Measurements from ENCODE around the gene FCMR.

Gene FCMR

GRCh38 chr1:206951318-206952100, 29.8 kb upstream of the FCMR start:
- in situ Hi-C loops (cut with HindIII; ENCODE audit: low sequenced_read_pairs), result no loop called here

DNA sequence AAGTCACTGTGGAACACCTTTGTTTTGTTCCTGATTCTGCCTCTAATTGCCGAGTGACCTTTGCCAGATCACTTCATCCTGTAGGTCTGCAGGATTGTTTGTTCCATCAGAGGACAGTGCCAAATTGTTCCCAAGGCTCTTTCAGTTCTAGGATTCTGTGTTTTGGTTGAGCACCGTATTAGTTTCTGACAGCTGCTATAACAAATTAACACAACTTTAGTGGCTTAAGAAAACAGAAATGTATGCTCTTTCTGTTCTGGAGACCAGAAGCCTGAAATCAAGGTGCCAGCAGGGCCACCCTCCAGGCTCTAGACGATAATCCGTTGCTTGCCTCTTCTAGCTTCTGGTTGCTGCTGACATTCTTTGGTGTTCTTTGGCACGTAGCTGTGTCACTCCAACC, 27.9 kb upstream of the FCMR start:
- in situ Hi-C loops (cut with HindIII; ENCODE audit: low sequenced_read_pairs), result no loop called here

GRCh38 chr1:206949208-206949607, 27.5 kb upstream of the FCMR start:
- in situ Hi-C loops (cut with HindIII; ENCODE audit: low sequenced_read_pairs), result no loop called here

DNA sequence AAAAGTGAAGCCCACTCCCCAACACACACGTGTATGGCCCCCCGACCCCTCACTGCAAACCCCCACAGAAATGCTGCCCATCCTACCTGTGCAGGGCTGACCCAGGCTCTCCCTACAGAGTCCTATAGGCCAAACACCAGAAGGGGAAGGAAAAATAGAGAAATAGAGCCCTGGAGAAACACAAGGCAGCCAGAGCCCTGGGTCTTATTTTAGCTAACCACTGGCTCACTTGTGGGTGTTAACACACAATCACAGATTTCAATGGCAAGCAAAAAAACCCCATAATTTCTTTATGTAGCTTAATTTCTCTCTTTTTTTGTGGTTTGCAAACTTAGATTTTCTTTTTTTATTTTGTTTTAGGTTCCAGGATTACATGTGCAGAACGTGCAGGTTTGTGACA, 25.5 kb upstream of the FCMR start:
- in situ Hi-C loops (cut with HindIII; ENCODE audit: low sequenced_read_pairs), result no loop called here

GRCh38 chr1:206946261-206946660, 24.5 kb upstream of the FCMR start, which contains the start of gene PIGR:
Gene PIGR, minus strand, starts transcription at chr1:206946466. Its CDS starts 5,935 bp downstream, at chr1:206940531.
- in situ Hi-C loops (cut with HindIII; ENCODE audit: low sequenced_read_pairs), result no loop called here

DNA sequence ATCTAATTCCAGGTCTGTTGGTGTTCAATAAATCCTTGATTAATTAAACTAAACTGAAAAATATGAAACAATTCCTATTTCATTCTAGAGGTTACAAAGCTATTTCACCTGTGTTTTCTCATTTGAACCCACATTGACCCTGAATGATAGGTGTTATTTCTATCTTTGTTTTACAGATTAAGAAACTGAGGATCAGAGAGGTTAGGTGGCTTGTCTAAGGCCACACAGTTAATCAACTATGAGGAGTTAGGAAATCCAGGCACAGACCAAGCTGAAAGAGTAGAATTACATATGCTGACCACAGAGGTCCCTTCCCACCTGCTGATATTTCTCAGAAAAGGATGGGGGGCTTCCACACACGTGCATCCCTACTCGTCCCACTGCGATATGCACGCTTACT, 24.0 kb upstream of the FCMR start:
- in situ Hi-C loops (cut with HindIII; ENCODE audit: low sequenced_read_pairs), result no loop called here

DNA sequence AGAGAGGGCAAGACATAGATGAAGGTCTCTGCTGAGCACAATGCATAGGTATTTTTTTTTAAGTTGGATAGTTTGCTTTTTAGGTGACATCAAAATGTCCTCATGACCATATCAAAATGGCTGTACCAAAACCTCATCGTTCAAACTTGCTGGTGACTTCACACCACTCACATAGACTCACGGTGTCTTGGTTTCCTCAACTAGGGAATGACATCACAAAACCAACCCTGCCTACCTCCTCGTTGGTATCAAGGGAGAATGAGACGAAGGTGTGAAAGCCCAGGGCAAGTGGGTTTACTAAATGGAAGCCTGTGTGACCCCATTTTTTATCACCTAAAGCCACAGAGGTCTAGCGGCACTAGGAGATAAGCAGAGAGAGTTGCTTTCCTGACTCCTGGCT, 23.0 kb upstream of the FCMR start:
- in situ Hi-C loops (cut with HindIII; ENCODE audit: low sequenced_read_pairs), result no loop called here

DNA sequence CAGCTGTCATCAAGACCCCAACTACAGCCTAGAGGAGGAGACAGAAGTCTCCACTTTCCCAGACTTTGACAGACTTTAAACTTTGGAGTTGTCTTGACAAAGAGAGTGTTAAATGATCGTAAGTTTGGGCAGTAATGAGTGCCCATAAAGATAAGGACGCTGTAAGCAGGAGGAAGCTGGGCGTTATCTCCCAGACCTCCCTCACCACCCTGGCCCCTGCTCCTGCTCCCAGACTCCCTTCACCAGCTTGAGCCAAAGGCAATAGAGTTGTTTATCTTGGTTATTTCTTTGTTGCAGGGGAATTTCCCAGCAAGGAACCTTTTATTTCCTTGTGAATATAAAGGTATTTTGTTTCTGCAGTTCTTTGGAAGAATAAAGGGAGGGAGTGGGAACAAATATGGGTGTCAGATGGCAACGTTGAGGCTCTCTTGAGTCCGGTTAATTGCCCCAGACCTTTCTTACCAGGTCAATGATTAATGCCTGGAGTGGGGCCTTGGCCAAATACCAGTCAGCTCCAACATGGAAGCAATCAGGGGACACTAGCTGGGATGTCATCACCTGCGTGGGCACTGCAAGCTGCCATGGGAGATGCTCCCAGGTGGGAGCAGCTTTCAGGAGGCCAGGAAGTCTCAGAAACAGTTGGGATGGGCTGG, 20.2 kb upstream of the FCMR start:
- in situ Hi-C loops (cut with HindIII; ENCODE audit: low sequenced_read_pairs), result no loop called here

- in situ Hi-C loops (cut with HindIII; ENCODE audit: low sequenced_read_pairs), result no loop called here
Measured at GRCh38 chr1:206940588-206940936, 18.8 kb upstream of the FCMR start.

- in situ Hi-C loops (cut with HindIII; ENCODE audit: low sequenced_read_pairs), result no loop called here
Measured at GRCh38 chr1:206939841-206940587, 18.3 kb upstream of the FCMR start.

DNA sequence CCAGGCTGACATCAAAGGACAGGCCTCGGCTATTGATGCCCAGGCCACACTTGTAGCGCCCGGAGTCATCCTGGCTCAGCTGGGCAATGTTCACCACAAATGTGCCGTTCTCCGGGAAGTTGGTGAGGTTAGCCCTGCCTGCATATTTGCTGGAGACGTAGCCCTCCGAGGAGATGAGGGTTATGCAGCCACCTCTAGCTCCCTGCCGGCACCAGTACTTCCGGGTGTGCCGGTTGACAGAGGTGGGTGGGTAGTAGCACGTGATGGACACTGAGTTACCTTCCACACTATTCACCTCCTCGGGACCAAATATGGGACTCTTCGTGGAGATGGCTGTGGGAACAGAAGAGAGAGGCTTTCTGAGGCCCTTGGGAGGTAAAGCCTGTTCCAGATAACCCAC, 17.4 kb upstream of the FCMR start:
- in situ Hi-C loops (cut with HindIII; ENCODE audit: low sequenced_read_pairs), result no loop called here

DNA sequence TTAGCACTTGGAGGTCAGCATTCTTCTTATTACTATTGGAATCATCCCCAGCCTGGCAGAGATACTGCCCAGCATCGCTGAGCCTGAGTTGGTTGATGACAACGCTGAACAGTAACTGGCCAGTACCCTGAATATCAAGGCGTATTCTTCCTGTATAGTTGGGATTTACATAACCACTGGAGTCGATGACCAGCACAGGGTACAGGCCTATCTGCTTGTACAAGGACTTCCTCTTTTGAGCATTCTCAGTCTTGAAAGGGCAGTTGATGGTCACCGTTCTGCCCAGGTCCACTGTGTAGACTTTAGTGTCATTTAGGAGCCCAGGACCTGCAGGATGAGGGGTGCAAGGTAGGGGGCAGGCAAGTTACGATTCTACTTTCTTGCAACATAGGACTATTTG, 15.7 kb upstream of the FCMR start:
- in situ Hi-C loops (cut with HindIII; ENCODE audit: low sequenced_read_pairs), result no loop called here

- in situ Hi-C loops (cut with HindIII; ENCODE audit: low sequenced_read_pairs), result no loop called here
Measured at GRCh38 chr1:206935491-206936067, 13.8 kb upstream of the FCMR start.

- in situ Hi-C loops (cut with HindIII; ENCODE audit: low sequenced_read_pairs), result no loop called here
Measured at GRCh38 chr1:206933333-206933945, 11.7 kb upstream of the FCMR start.

GRCh38 chr1:206932177-206932576, 10.4 kb upstream of the FCMR start:
- in situ Hi-C loops (cut with HindIII; ENCODE audit: low sequenced_read_pairs), result no loop called here

GRCh38 chr1:206931709-206932108, 10.0 kb upstream of the FCMR start:
- in situ Hi-C loops (cut with HindIII; ENCODE audit: low sequenced_read_pairs), result no loop called here

DNA sequence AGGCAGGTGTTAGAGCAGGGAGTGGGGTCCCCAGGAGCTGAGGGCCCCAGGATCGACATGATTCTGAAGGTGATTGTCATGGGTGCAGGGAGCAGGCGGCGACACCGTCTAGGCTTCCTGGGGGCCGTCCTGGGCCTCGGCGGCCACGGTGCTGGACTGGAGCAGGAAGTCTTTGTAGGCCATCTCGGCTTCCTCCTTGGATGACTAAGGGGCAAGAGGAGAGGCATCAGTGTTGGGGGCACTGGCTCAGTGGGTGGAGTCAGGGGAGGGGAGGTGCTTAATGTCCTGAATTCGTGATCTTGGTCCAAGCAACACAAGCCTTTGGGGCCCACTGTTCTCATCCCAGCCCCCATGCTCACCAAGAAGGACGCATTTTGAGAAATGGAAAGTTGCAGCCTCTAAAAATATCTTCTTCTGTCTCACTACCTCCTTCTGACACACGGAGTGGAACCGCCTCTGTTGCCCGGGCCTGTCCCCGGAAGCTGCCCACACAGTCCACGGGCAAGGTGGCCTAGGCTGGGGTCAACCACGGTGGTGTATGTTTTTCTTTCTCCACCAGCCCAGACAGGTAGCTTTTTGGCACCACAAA, 8.6 kb upstream of the FCMR start:
- in situ Hi-C loops (cut with HindIII; ENCODE audit: low sequenced_read_pairs), result no loop called here

- in situ Hi-C loops (cut with HindIII; ENCODE audit: low sequenced_read_pairs), result no loop called here
Measured at GRCh38 chr1:206929524-206929923, 7.8 kb upstream of the FCMR start.

DNA sequence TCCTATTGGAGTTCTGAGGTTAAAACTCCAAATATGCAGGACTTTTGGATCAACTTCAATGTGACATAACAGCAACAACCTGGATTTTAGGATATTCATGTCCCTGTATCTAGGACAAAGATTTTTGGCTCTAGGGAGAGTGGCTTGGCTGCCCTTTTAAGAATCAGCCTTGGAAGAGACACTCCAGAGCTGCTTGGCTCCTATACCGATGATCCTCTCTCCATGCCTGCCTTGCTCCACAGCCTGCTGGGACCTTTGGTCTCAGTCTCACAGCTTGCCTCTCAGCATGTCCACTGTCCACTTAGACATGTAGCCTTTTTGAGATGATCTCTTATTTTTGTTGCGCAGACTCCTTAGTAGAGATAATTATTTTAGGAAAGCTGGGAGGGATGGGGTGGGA, 4.5 kb upstream of the FCMR start:
- in situ Hi-C loops (cut with HindIII; ENCODE audit: low sequenced_read_pairs), result no loop called here

DNA sequence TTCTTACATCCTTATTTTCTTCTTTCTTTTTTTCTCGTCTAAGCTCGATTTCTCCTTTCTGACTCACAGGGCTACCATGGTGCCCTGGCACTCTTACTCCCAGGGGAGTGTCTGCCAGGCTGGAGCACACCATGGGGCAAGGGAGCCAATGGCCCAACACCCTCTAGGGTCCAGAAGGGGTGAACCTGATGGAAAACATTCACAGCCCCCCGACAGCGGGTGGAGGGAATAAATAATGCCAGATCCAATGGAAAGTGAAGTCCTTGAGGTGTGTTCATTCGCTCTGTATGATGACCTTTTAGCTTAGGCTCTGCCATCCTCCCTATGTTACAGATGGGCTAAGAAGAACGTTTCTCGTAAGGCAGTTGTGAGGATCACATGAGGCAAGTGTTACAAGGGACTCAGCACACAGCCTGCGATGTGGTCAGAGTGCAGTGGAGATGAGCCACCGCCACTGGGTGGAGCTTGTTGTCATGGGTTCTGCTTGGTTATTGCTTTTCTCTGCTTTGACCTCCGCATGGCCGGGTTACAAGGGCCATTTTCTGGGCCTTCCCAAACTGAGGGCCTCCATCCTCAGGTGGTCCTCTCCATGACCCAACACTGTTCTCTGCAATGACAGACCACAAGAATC, 3.5 kb upstream of the FCMR start:
- in situ Hi-C loops (cut with HindIII; ENCODE audit: low sequenced_read_pairs), result no loop called here

Data from endothelial cell of hepatic sinusoid (primary cell).